Fibroblast of mammary gland (primary cell): ENCODE measurements around the gene DAZ3.
"Not testable (repeated sequence)": the region's sequence is repeated elsewhere in the genome, so short reads cannot be mapped to it uniquely, and the experiment has no call there.

Source experiments
- DNase-seq: peaks from one replicate; pipeline ENCODE4 v3.0.0-alpha.2; 2010; ENCODE audit warnings: low read depth
- H3K4me3 ChIP-seq: 2 replicates; pipeline ENCODE4 v1.5.1; 2011; ENCODE audit warnings: low read depth, mild to moderate bottlenecking, low read length, moderate library complexity; ENCODE audit not compliant: control insufficient read depth

Gene DAZ3

GRCh38 chrY:24813293-24813692, at the start of gene DAZ3:
TSS of gene DAZ3 (minus strand) at chrY:24813393. CDS start at chrY:24813185, 208 bp downstream.
- not testable (repeated sequence) for DNase-seq, H3K4me3 ChIP-seq

GRCh38 chrY:24833619-24834018, 20.4 kb upstream of the DAZ3 start, which contains the start of gene DAZ4:
TSS of gene DAZ4 (plus strand) at chrY:24833919. CDS start at chrY:24834127, 208 bp downstream.
- not testable (repeated sequence) for DNase-seq, H3K4me3 ChIP-seq

- not testable (repeated sequence) for DNase-seq, H3K4me3 ChIP-seq
Observed at GRCh38 chrY:24825069-24825468, 11.9 kb upstream of the DAZ3 start.

- not testable (repeated sequence) for DNase-seq
Observed at GRCh38 chrY:24824184-24824879, 11.1 kb upstream of the DAZ3 start.

GRCh38 chrY:24821836-24822235, 8.6 kb upstream of the DAZ3 start:
- H3K4me3 ChIP-seq, DNase-seq: not testable (repeated sequence)

More at GRCh38 chrY:24824184-24824879, 11.1 kb upstream of the DAZ3 start:
- not testable (repeated sequence) for H3K4me3 ChIP-seq
